OCI-LY1 (cell line): ENCODE measurements around the gene TOM1L2.

Experiments
- EZH2 ChIP-seq: fragments of 200-600 bp; sonication (generic), shearing (Covaris generic); IDR thresholded peaks from 2 replicates; pipeline ENCODE4 v1.8.0; 2017; ENCODE audit warnings: borderline replicate concordance, mixed run types, mild to moderate bottlenecking, antibody characterized with exemption, low read length, moderate library complexity, mixed read lengths
- TF ChIP-seq, protein P1 (sequence below): fragments of 200-600 bp; sonication (generic), shearing (Covaris generic); IDR thresholded peaks from 2 replicates; pipeline ENCODE4 v1.5.1; 2017; ENCODE audit warnings: mild to moderate bottlenecking, antibody characterized with exemption, low read length, moderate library complexity, mixed read lengths

DNA sequence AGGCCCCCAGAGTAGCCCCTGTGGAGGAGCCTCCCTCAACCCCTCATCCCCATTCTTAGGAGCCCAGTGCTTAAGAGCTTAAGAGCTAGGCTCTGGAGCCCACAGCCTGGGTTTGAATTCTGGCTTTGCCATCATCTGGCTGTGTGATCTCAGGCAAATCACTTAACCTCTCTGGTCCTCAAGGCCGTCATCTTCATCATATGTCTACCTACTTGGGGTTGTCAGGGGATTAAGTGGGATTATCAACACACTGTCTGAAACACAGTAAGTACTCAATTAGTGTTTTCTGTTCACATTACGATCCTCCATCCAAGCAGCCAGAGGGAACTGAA lies 140.2 kb downstream of the TOM1L2 start:
- TF ChIP-seq, protein P1, sequence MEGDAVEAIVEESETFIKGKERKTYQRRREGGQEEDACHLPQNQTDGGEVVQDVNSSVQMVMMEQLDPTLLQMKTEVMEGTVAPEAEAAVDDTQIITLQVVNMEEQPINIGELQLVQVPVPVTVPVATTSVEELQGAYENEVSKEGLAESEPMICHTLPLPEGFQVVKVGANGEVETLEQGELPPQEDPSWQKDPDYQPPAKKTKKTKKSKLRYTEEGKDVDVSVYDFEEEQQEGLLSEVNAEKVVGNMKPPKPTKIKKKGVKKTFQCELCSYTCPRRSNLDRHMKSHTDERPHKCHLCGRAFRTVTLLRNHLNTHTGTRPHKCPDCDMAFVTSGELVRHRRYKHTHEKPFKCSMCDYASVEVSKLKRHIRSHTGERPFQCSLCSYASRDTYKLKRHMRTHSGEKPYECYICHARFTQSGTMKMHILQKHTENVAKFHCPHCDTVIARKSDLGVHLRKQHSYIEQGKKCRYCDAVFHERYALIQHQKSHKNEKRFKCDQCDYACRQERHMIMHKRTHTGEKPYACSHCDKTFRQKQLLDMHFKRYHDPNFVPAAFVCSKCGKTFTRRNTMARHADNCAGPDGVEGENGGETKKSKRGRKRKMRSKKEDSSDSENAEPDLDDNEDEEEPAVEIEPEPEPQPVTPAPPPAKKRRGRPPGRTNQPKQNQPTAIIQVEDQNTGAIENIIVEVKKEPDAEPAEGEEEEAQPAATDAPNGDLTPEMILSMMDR = no peak
- TF ChIP-seq EZH2 = no peak
